Stimulated activated CD4-positive, alpha-beta T cell treated with anti-CD3 and anti-CD28 coated beads, Interleukin-12 subunit alpha, Interleukin-12 subunit beta, amount 100 ng/mL, for 24 hours (primary cell): ENCODE results near the gene ANKRD22.
"Not testable (repeated sequence)": the region's sequence is repeated elsewhere in the genome, so short reads cannot be mapped to it uniquely, and the experiment has no call there.

ENCODE experiments used
- DNase-seq, 2 experiments: peaks; one replicate each; pipeline ENCODE4 v3.0.0-alpha.2; 2020; ENCODE audit warnings: low read depth in 2 of 2

Gene ANKRD22

DNA sequence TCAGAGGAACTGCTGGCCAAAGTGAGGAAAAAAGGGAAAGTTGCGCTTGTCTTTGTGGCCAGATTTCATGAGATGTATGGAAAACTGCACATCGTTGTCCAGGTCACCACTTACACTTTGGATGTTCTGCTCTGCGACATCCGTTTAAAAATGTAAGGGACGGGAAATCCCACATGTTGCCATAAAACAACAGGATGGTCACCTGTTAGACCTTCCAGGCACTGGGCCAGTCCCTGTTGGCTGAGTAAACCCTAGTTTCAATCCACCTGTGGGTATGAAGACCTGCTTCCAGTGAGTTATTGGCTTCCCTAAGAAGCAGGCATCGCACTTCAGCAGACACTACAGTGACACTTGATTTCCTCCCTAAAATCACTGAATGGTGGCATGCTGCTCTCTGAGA lies 25.7 kb upstream of the ANKRD22 start:
- DNase-seq = no peak

DNA sequence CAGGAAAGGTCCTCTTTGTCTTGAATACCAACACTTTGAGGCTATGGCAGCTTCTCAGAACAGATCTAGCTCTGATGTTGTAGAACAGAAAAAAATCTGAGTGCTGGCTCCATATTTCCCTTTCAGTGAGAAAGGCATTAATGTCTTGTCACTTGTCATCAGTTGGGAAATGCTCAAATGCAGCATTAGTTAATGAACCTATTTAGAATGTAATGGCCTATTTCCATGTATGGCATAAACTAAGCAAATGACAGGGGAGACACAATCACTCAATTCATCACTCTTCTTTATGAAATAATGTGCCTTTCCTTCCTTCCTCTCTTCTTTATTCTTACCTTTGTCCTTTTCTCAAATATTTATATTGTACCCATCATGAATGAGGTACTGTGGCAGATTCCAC lies 23.4 kb upstream of the ANKRD22 start:
- no peak for DNase-seq

DNA sequence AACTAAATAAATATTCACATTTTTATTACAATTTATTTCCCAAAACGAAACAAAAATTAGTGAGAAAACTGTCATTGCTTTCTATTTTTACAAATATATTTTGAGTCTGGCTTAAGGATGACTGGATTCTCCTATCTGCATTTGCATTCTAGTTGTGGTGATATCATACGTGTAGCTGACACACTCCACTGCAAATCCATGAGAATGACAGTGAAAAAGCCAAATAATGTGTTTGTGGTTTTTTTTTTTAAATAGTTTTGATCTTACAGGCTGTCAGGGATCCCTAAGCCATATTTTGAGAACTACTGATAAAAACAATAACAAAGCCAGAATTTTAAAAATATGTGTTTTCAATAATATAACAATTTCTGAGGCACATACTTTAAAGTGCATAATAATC lies 22.6 kb upstream of the ANKRD22 start:
- DNase-seq = no peak

DNA sequence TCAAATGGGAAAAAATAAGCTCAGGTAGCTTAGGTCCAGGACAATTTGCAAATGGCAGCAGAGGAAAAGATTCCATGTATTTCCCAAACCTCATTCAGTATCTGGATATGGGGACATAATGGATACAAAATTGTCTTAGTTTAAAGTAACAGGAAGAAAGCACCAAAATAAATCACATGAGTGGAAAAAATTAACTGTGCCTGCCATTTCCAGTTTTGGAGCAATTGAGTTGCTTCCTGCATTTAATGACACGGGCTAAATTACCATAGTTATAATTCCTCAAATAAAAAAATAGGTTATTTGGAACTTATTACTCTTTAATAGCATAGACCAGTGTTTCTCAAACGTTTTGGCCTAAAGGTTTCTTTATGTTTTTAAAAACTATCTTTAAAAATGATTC lies 22.1 kb upstream of the ANKRD22 start:
- DNase-seq = no peak

DNA sequence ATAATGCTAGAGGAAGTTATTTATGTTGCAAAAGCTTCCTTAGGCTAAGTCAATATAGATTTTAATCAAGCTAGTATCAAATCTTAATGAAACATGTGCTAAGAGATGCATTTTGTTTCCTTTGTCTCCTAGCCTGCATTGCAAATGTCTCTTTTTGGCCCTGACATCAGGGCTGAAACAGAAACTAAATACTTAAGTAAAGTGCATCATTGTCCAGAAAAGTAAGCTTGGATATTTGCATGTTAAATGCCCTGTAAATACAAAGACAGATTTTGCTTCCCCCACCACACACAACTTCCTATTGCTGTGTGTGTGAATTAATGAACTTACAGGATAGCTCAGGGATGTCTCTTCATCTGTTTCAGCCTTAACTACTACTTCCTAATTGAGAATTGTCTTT lies 18.4 kb upstream of the ANKRD22 start:
- DNase-seq = no peak

DNA sequence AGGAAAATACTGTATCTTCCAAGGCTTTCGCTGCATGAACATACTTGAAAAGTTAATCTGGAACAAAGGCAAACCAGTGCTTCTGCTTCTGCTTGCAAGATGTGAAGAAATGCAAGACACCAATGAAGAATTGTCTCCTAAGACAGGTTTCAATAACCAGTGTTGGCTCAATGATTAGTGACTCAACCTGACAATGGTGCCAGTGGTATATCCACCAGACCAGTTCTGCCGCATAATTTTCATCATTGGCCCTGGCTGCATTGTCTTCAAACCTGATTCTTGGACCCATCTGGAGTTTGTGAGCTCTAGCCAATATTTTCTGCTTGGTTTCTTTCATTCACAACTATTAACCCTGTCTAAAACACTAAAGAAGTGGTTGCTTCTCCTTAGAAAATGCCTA lies 14.8 kb upstream of the ANKRD22 start:
- DNase-seq = no peak

DNA sequence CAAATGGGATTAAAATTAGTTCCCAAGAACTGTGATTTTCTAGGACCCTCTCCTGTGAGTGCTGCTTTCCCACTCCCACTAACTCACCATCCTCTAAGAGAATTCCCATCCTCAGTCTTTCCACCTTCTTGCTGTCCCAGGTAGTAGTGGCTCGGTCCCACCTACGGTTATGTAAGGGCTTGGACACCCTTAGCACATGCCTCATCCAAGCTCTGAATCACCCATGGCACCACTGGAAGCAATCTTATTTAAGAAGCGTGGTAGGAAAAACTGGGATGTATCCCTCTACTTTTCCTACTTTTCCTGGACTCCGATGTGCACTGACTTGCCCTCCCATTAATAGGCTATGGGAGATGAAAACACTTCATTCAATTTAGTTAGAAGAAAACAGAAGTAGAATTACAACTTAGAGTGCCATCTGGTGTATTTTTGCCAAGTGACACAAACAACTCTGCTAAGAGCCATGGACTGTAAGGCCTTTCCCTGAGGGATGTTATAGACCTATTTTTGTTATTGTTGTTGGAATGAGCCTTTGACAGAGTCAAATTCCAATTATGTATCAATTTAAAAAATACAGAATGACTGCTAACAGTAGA lies 13.7 kb upstream of the ANKRD22 start:
- DNase-seq = no peak

DNA sequence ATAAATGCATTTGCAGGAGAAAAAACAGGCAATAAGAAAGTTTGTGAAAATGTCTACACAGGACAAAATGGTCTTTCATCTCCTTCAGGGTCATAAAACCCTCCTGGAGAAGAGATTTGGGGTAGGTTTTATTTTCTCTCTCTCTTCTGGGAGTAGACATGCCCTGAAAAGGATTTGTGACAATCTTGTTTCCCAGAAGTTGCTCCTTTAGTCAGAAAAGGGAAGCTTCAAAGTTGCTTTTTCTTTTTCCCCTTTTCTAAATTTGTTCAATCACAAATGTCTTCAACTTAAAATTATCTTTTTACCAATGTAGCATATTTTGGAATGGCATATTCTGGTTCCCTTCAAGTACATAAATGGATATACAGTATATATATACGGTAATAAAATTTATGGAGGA lies 9.4 kb upstream of the ANKRD22 start:
- no peak for DNase-seq

DNA sequence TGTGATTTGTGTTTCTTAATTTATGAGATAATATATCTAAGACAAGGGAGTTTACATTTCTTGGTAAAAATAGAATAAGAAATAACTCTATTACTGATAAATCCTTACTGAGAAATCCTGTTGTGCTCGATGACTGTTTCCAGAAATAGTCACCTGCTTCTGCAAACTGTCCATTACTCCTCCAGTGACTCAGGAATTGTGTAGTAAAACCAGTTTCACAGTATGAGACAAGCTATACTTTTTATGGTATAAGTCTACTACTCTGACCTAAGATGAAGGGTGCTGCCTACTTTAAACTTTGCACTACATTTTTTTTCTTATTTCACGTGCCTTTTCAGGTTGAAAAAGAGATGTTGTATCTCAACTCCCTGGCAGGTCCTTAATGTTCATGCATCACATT lies 6.8 kb upstream of the ANKRD22 start:
- DNase-seq = no peak

DNA sequence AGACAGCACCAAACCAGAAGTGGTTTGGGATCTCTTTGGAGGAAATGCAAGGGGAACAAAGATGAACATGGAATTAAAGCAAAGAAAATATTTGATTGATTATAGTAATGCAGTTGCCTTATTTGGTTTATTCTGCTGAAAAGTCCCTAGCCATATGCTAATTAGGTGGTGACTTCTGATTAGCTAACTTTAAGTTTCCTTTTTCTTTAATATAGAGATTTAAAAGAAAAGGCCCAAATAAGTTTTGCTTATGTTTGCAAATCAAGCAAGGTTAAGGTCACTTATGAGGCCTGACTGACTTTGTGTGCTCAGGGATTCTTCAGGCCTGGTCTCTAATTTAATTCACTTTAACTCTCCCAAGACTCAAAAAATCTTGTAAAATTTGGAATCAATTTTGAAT lies 6.2 kb upstream of the ANKRD22 start:
- DNase-seq = no peak

DNA sequence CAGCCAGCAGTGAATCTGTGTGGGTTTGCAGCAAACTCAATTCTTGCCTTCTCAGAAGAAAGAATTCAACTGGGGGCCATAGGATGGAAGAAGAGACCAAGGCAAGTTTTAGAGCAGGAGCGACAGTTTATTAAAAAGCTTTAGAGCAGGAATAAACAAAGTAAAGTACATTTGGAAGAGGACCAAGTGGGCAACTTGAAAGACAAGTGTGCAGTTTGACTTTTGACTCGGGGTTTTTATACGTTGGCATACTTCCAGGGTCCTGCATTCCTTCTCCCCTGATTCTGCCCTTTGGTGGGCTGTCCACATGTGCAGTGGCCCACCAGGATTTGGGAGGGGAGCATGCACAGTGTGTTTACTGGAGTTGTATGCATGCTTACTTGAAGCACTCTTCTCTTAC lies 3.0 kb upstream of the ANKRD22 start:
- DNase-seq = no peak

DNA sequence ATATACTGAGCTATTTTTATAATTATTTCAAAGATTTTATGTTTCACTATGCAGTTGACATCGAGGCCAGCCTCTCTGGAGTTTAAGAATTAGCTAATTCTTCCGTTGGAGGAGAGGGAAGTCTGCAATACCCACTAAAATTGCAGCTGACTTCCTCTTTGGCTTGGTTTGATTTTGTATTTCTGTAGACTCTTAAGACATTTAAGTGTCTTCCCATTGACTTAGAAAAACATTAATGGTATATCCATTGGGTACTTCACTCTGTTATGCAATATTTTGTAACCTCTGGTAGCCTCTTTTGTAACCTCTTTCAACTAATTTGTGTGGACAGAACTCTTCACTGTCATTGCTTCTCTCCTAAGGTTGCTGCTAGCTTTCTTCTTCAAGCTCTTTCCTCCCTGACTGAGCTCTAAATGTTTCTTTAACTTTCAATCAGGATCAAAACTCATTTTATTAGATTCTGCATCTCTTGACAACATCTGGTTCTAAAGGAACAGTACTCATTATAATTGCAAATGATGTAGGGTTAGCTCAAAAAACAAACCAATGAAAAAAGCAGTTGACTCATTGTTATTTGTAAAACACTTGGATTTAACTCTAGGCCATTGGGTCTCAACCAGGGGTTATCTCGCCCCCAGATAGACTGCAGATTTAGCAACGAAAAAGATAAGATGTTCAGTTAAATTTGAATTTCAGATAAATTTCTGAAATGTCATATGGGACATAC lies 1.7 kb upstream of the ANKRD22 start:
- DNase-seq = no peak

DNA sequence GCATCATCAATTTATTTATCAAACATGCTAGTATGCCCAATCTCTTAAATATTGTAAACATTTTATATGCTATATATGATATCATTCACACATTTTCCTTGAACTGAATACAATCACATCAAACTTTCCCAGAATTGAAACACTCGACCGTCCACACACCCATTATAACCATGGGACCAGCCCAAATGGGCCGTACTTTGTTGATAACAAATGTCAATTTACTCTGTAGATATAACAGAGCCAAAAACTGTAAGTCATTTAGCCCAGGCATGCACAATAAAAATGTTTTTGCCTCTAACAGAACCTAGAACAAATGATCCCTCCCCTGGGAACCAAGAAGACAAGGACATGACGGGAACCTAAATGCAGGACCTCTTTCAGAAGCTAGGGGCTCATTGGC lies 683 bp upstream of the ANKRD22 start:
- DNase-seq = no peak

DNA sequence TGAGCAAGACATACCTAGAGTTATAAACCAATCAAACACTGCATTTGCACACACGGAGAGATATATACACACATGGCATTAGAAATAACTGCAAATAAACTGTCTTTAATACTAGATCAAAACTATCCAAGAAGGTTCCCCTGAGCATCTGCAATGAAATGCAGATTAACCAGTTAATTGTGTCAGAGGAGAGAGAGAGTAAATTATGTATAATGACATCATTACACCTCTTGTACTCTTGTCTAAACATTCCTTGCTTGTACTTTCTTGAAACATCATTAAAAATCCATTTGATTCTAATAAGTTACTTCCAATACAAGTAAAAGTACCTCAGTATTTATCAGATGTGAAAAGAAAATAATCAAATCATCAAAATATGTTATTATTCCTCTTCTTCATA lies 932 bp downstream of the ANKRD22 start:
- DNase-seq = no peak

DNA sequence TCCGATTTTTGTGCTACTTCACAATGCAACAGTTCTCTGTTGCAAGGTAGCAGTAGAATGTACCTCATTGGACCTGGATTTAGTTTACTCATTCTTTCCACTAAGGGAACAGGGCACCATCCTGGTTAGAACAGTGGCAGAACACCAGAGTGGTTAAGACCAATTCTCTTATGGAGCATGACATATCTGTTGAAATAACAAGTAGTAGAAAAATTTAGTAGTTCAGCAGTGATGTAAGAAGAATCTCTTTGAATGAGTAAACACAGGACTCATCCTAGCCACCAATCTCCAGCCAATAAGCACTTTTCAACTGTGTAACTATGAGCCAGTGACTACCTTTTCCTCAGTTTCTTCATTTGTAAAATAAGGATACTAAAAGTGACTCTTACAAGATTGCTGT lies 2.4 kb downstream of the ANKRD22 start:
- no peak for DNase-seq

DNA sequence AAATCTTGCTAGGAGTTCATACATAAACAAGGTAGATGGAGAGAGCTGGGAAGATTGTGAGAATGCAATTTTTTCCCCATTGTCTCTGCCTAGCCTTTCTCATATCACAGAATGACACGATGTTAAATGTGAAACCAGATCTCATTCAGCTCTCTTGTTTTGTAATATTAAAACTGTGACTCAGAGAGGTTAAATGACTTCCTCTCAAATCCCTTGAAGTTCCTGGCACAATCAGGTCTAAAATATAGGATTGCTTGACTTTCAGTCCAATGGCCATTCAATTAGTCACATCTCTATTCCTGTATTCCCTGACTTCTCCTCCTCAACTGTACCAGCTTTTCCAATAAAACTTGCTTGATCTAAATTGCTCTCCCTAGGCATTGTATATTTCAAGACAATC lies 3.1 kb downstream of the ANKRD22 start:
- DNase-seq = no peak

DNA sequence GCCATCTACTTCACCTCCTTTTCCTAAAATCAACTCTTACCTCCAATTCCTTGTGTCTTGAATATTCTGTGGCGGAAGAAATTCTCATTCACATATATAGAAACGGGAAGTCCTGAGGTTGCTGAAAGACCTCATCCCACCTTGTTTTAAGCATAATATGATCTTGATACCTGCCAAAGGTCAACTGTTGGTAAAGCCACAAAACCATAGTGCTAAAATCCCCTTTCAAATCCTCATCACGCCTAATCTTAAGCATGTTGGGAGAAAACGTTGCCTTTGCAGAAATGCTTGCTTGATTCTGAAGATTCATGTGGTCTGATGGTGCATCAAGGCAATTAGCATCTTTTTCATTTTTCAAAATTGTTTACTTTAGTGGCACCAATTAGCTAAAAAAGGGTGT lies 8.5 kb downstream of the ANKRD22 start:
- DNase-seq = no peak

DNA sequence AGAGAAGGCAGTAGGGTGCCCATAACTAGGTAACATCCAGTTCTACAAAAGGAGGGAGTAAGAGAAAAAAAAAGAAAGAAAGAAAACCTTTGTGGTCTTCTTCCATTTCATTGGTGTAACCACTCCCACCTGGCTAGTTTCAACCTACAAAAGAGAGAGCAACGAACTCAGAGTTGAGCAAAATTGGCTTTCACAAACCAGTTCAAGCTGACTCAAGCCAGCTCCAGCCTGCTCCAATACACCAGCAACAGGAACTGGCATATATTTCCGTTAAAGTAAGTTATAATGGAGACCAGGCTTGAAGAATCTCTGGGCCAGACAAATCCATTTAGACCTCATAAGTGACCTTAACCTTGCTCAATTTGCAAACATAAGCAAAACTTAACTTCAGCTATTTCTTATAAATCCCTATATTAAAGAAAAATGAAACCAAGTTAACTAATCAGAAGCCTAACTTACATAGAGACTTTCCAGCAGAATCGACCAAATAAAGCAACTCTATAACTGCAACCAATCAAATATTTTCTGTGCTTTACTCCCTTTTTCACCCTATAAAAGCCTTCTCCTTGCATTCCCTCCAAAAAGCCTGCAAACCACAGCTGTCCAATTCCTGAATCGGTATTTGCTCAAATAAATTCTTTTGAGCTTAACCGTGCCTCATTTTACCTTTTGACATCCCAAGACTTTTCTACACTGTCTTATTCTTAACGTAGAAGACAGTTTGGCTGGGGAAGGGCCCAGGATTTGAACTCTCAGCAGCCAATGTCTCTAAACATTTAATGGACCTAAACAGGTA lies 10.1 kb downstream of the ANKRD22 start:
- no peak for DNase-seq

DNA sequence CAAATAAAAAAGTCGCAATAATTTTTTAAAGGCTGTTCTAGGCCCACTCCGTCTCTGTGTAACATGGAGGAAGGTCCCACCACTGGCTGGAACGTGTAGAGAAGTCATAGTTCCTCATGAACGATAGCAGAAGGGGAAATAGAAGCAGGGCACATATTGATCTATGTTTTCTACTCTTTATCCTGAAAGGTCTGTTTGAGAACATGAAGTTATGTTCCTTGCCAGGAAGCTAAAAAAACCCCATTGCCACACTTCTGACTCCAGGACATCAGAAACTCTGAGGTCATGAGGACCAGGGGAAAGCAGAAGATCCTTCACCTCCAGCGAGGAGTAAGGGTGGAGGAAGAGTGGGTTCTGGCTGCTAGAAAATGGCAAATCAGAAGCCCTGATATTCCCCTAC lies 10.8 kb downstream of the ANKRD22 start:
- DNase-seq = no peak

DNA sequence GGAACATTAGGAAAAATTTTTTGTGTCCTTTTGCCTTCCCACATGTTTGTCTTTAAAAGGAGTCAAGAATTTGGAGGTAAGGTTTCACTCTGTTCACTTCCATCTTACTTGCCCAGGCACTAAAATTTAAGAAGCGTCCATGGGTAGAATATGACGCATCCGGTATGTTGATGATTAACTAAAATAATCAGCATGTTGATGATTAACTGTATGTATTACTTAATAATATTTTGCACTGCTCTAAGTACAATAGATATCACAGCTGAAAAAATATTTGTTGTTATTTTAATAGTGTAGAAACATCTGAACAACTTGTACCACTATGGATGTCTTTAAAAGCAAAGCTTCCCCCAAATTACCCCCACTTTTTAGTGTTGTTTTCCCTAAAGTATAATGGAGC lies 11.5 kb downstream of the ANKRD22 start:
- no peak for DNase-seq

DNA sequence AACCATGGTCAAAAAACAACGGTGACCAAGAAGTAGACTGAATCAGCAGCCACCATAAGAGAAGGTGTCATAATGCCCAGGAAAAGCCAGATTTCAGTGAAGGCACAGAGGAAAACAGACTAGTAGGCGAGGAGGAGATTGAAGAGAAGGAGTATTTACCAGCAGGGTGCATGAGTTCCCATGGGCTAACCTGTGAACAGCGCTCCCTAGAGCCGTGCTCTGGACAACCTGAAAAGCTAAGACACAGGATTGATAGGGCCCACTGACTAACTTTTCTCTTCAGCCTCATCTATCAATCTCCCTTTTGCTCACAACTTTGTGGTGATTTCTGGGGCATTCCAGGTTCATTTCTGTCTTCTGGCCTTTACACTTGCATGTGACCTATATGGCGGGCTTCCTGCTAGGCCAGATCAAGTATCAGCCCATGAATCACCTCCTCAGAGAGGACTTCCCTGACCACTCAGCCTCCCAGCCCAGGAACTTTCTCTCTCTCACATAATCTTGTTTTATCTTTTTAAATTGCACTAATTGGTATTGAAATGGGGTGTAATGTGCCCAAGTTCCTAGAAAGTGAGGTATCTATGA lies 12.8 kb downstream of the ANKRD22 start:
- DNase-seq = no peak

DNA sequence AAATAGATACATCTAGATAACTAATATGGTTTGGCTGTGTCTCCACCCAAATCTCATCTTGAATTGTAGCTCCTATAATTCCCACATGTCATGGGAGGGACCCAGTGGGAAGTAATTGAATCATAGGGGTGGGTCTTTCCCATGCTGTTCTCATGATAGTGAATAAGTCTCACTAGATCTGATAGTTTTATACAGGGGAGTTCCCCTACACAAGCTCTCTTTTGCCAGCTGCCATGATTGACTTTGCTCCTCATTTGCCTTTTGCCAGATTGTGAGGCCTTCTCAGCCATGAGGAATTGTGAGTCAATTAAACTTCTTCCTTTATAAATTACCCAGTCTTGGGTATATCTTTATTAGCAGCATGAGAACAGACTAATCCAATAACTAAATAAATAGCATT lies 14.0 kb downstream of the ANKRD22 start:
- not testable (repeated sequence) for DNase-seq

DNA sequence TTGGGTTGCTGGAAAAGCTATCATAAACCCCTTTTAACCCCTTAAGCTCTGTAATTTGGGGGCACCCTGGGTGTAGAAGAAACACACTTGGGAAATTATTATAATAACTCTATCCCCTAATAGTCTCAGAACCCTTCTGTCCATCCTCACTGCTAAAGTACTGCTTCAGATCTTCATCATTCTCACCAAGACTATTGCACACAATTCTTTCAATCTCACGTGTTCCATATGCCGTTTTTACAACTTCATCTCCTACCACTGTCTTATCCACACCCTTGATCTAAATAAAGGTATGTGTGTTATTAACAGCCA lies 15.8 kb downstream of the ANKRD22 start:
- no peak for DNase-seq
